Stomach (tissue), 9 donors: ENCODE data around the gene KCNK1. TPM values are rescaled to one million over a fixed set of nuclear protein-coding genes. Genes with fewer than 3 reads are reported as not detected.

Experiments used
- DNase-seq, 2 donors: peaks; one replicate each; pipeline versions ENCODE4 v3.0.0 to v3.0.0-alpha.2; 2013 to 2019
- H3K27ac ChIP-seq, 5 donors: fragments of 200-600 bp in 4 of 5; sonication (generic) in 4 of 5; one replicate each; pipeline ENCODE4 v1.5.1; 2013 to 2019; ENCODE audit warnings: mild to moderate bottlenecking in 1 of 5, moderate library complexity in 1 of 5
- H3K27me3 ChIP-seq, 3 donors: fragments of 200-600 bp; sonication (generic); one replicate each; pipeline ENCODE4 v1.5.1; 2017 to 2019; ENCODE audit warnings: mixed run types in 1 of 3
- H3K36me3 ChIP-seq, 4 donors: fragments of 200-600 bp; sonication (generic); 1 replicate in 3 of 4; 2 replicates in 1 of 4; pipeline ENCODE4 v1.5.1; 2016 to 2019
- H3K4me1 ChIP-seq, 4 donors: fragments of 200-600 bp; sonication (generic); one replicate each; pipeline ENCODE4 v1.5.1; 2016 to 2019
- H3K4me3 ChIP-seq, 4 donors: fragments of 200-600 bp; sonication (generic) in 3 of 4; one replicate each; pipeline ENCODE4 v1.5.1; 2016 to 2019; ENCODE audit warnings: mild to moderate bottlenecking in 1 of 4
- H3K9me3 ChIP-seq, 4 donors: fragments of 200-600 bp; sonication (generic); one replicate each; pipeline ENCODE4 v1.5.1; 2016 to 2019
- CTCF ChIP-seq, 7 experiments: fragments of 450-650 bp in 4 of 7; fragments of 200-600 bp in 3 of 7; sonication (generic) in 3 of 7; IDR thresholded peaks; one replicate each; pipeline ENCODE4 v1.5.1; 2016 to 2019; ENCODE audit warnings: antibody characterized with exemption in 7 of 7, control low read depth in 2 of 7, mild to moderate bottlenecking in 1 of 7
- EP300 ChIP-seq: sonication (generic); formaldehyde crosslinking; IDR thresholded peaks from one replicate; pipeline ENCODE4 v1.6.1; 2017; ENCODE audit warnings: antibody characterized with exemption
- POLR2A ChIP-seq, 4 donors: fragments of 450-650 bp; IDR thresholded peaks; one replicate each; pipeline ENCODE4 v1.6.1; 2016; ENCODE audit warnings: antibody characterized with exemption in 4 of 4, control low read depth in 2 of 4, mild to moderate bottlenecking in 1 of 4, moderate library complexity in 1 of 4
- POLR2AphosphoS5 ChIP-seq, 3 donors: sonication (generic); formaldehyde crosslinking; IDR thresholded peaks; one replicate each; pipeline ENCODE4 v1.6.1; 2016; ENCODE audit warnings: antibody characterized with exemption in 3 of 3
- WGBS, 5 donors: extraction: QIAGEN DNeasy Blood & Tissue Kit in 3 of 5; methylation state at CpG; one replicate each; pipeline versions ENCODE4 v1.1.5 to v1.1.7; 2013 to 2018; 5-methylcytosine and 5-hydroxymethylcytosine counted together
- intact Hi-C: fragments of 100-400 bp; cut with DNase I; formaldehyde crosslinking; loops from one replicate; pipeline ENCODE4 v1.15.1; 2023; ENCODE audit warnings: low total_unique reads
- polyA plus RNA-seq, 3 donors: library from polyadenylated mRNA; stranded (reverse); fragments of 200-250 nt; gene quantifications; one replicate each; pipeline ENCODE4 v1.2.3, GENCODE V29; 2013
- small RNA-seq, 4 donors: library from RNA; depleted of rRNA; stranded (forward); fragments of <200 nt; gene quantifications; one replicate each; pipeline ENCODE3, GENCODE V24; 2016
- total RNA-seq, 5 donors: library from RNA; depleted of rRNA; stranded (reverse); fragments of >200 nt; gene quantifications; one replicate each; pipeline versions ENCODE4 v1.1.0 to v1.2.3, GENCODE V29; 2014 to 2016
- donor health status: healthy with polysubstance abuse.
- donor health status: Bipolar disorder and iron deficiency.
- donor health status: healthy.

The KCNK1 gene
- total and polyA plus RNA-seq, 8 donors = 4.1 to 52.5 (median 9.5) TPM

- no peak overlapping the region for H3K4me3 ChIP-seq
- no peak overlapping the region for H3K27ac ChIP-seq
- H3K36me3 ChIP-seq = no peaks in the 10 kb centered on the region
- TF ChIP-seq POLR2AphosphoS5 (IDR thresholded peaks at IDR 0.05) (no peak), EP300 (no peak), CTCF (IDR thresholded peaks at IDR 0.05) (no peak), POLR2A (IDR thresholded peaks at IDR 0.05) (no peak)
- DNase-seq = peak in 1 of 2 donors; percentile 25
- WGBS, 5 donors = 50 to 64% (median 57%) methylated on average over 4 of the region's 4 CpGs
- no peaks in the 10 kb centered on the region for H3K9me3 ChIP-seq
- intact Hi-C loops = no loop called here
- no peaks in the 10 kb centered on the region for H3K27me3 ChIP-seq
- H3K4me1 ChIP-seq = peaks cover 0 to 5% (median under 1%) of the 10 kb centered on the region in 4 donors
Observed at GRCh38 chr1:233721004-233721595, 107.2 kb downstream of the KCNK1 start.

Small RNA genes lying within 50 kb of the gene (small RNA-seq; reads per million reads assigned to genes)
- gene MIR4427 = 0 to 0.15 (median 0) reads per million in 4 donors
